CD14-positive monocyte (primary cell): ENCODE results near the gene ELOVL3. TPM values are rescaled to one million over a fixed set of nuclear protein-coding genes. Genes with fewer than 3 reads are reported as not detected.

Source experiments
- DNase-seq, 3 donors: peaks; one replicate each; pipeline ENCODE4 v3.0.0-alpha.2; 2011 to 2022
- H2AFZ ChIP-seq: 2 replicates; pipeline ENCODE4 v1.6.0; 2012; ENCODE audit warnings: mild to moderate bottlenecking, low read depth, low read length, inconsistent platforms; ENCODE audit not compliant: insufficient read depth, poor library complexity, severe bottlenecking
- H3K27ac ChIP-seq, 2 donors: 1 replicate in 1 of 2; 2 replicates in 1 of 2; pipeline ENCODE4 v1.5.1; 2012 to 2013; ENCODE audit warnings: low read length in 2 of 2, control low read depth in 1 of 2, inconsistent platforms in 1 of 2, low read depth in 1 of 2, mild to moderate bottlenecking in 1 of 2
- H3K27me3 ChIP-seq, 2 donors: one replicate each; pipeline versions ENCODE4 v1.6.0 to v1.6.1; 2011 to 2013; ENCODE audit warnings: low read length in 2 of 2; ENCODE audit not compliant: control insufficient read depth in 2 of 2, insufficient read depth in 2 of 2
- H3K36me3 ChIP-seq, 2 donors: replicated peaks in 1 of 2; 1 replicate in 1 of 2; 2 replicates in 1 of 2; pipeline versions ENCODE4 v1.5.1 to v1.6.1; 2012 to 2013; ENCODE audit warnings: low read length in 2 of 2, control low read depth in 1 of 2, inconsistent platforms in 1 of 2, mild to moderate bottlenecking in 1 of 2; ENCODE audit not compliant: insufficient read depth in 2 of 2, control insufficient read depth in 1 of 2
- H3K4me1 ChIP-seq, 2 donors: 1 replicate in 1 of 2; 2 replicates in 1 of 2; pipeline versions ENCODE4 v1.5.1 to v1.6.1; 2012 to 2013; ENCODE audit warnings: low read length in 2 of 2, control low read depth in 1 of 2, inconsistent platforms in 1 of 2, mild to moderate bottlenecking in 1 of 2, moderate library complexity in 1 of 2; ENCODE audit not compliant: insufficient read depth in 2 of 2, control insufficient read depth in 1 of 2
- H3K4me2 ChIP-seq: replicated peaks from 2 replicates; pipeline ENCODE3; 2012; ENCODE audit warnings: low read length, moderate library complexity, mild to moderate bottlenecking; ENCODE audit not compliant: poor library complexity, severe bottlenecking; ENCODE audit errors: extremely low read depth
- H3K4me3 ChIP-seq, 3 experiments: fragments of 200-600 bp in 1 of 3; sonication (generic) in 1 of 3; replicated peaks in 1 of 3; 1 replicate in 2 of 3; 2 replicates in 1 of 3; pipeline ENCODE4 v1.5.1; 2011 to 2013; ENCODE audit warnings: low read length in 3 of 3, mild to moderate bottlenecking in 3 of 3, control low read depth in 2 of 3, low read depth in 2 of 3, inconsistent platforms in 1 of 3, moderate library complexity in 1 of 3
- H3K79me2 ChIP-seq: 2 replicates; pipeline ENCODE4 v1.6.0; 2012; ENCODE audit warnings: mild to moderate bottlenecking, control low read depth, inconsistent platforms, low read length, moderate library complexity; ENCODE audit not compliant: insufficient read depth
- H3K9ac ChIP-seq: 2 replicates; pipeline ENCODE4 v1.6.0; 2017; ENCODE audit warnings: low read length, mild to moderate bottlenecking; ENCODE audit not compliant: insufficient read depth, poor library complexity, severe bottlenecking
- H3K9me3 ChIP-seq, 2 donors: replicated peaks in 1 of 2; 1 replicate in 1 of 2; 2 replicates in 1 of 2; pipeline versions ENCODE4 v1.5.1 to v1.6.1; 2012 to 2013; ENCODE audit warnings: low read length in 2 of 2, control low read depth in 1 of 2; ENCODE audit not compliant: control insufficient read depth in 1 of 2, insufficient read depth in 1 of 2
- H4K20me1 ChIP-seq: 2 replicates; pipeline ENCODE4 v1.6.0; 2012; ENCODE audit warnings: mild to moderate bottlenecking, low read length, control low read depth, moderate library complexity; ENCODE audit not compliant: insufficient read depth
- H3K27ac Mint-ChIP-seq, 7 donors: one replicate each; pipeline ENCODE4 v1.8.0; 2020; ENCODE audit warnings: mild to moderate bottlenecking in 7 of 7, mixed read lengths in 7 of 7, moderate library complexity in 6 of 7, inconsistent platforms in 2 of 7
- H3K27me3 Mint-ChIP-seq, 3 donors: one replicate each; pipeline ENCODE4 v1.8.0; 2021 to 2022; ENCODE audit warnings: low read depth in 3 of 3, mild to moderate bottlenecking in 3 of 3, mixed read lengths in 3 of 3, moderate library complexity in 3 of 3, inconsistent platforms in 1 of 3
- H3K36me3 Mint-ChIP-seq, 2 donors: one replicate each; pipeline ENCODE4 v1.8.0; 2020; ENCODE audit warnings: mixed read lengths in 2 of 2, inconsistent platforms in 1 of 2, mild to moderate bottlenecking in 1 of 2
- H3K4me1 Mint-ChIP-seq: one replicate; pipeline ENCODE4 v1.8.0; 2020; ENCODE audit warnings: mild to moderate bottlenecking, mixed read lengths
- H3K4me3 Mint-ChIP-seq, 2 donors: one replicate each; pipeline ENCODE4 v1.8.0; 2020; ENCODE audit warnings: mild to moderate bottlenecking in 2 of 2, mixed read lengths in 2 of 2, moderate library complexity in 1 of 2
- H3K9me3 Mint-ChIP-seq, 7 donors: one replicate each; pipeline ENCODE4 v1.8.0; 2020 to 2022; ENCODE audit warnings: mixed read lengths in 7 of 7, mild to moderate bottlenecking in 6 of 7, moderate library complexity in 6 of 7, inconsistent platforms in 2 of 7
- WGBS: methylation state at CpG from one replicate; pipeline ENCODE4 v1.1.5; 2013; ENCODE audit warnings: missing lambda C conversion rate; ENCODE audit not compliant: insufficient coverage; 5-methylcytosine and 5-hydroxymethylcytosine counted together
- intact Hi-C, 2 donors: fragments of 100-400 bp; cut with micrococcal nuclease; formaldehyde crosslinking; loops; one replicate each; pipeline versions ENCODE4 v1.15.0 to v1.15.1; 2023
- polyA plus RNA-seq, 3 donors: library from polyadenylated mRNA; depleted of rRNA in 1 of 3; unstranded in 2 of 3; stranded (reverse) in 1 of 3; fragments of 300-500 nt in 2 of 3; fragments of >200 nt in 1 of 3; fragmentation: Illumina TruSeq in 2 of 3; gene quantifications; 1 replicate in 2 of 3; 2 replicates in 1 of 3; pipeline ENCODE4 v1.2.3, GENCODE V29; 2012 to 2021
- TF ChIP-seq, protein P1 (sequence below): fragments of 200-600 bp; IDR thresholded peaks from one replicate; pipeline ENCODE4 v1.8.0; 2022; ENCODE audit warnings: antibody characterized with exemption, mild to moderate bottlenecking

ELOVL3 gene
- polyA plus RNA-seq, 3 donors = 1.5 to 3.2 (median 2.2) TPM

DNA sequence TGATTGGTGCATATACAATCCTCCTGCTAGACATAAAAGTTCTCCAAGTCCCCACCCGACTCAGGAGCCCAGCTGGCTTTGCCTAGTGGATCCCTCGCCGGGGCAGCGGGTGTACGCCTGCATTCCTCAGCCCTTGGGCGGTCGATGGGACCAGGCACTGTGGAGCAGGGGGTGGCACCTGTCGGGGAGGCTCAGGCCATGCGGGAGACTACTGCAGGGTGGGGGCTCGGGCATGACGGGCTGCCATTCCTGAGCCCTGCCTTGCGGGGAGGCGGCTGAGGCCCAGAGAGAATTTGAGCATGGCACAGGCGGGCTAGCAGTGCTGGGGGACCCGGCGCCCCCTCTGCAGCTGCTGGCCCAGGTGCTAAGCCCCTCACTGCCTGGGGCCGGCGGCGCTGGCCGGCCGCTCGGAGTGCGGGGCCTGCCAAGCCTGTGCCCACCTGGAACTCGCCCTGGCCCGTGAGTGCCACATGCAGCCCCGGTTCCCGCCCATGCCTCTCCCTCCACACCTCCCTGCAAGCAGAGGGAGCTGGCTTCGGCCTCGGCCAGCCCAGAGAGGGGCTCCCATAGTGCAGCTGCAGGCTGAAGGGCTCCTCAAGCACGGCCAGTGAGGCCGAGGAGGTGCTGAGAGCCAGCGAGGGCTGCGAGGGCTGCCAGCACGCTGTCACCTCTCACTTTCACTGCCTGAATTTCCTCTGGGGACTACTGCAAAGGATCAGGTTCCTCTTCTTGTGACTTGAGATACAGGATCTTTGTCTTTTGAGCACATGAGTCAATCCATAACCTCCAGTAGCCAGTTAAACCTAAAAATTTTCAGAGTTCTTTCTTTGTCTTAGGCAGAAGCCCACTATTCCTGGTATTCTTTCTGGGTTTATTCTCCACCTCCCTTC lies 25.1 kb upstream of the ELOVL3 start:
- 86% methylated on average over 34 of the region's 34 CpGs for WGBS
- no peak overlapping the region for H3K4me3 Mint-ChIP-seq
- H3K27me3 Mint-ChIP-seq = peaks cover 2 to 5% (median 2%) of the 10 kb centered on the region in 3 donors
- intact Hi-C loops = no loop called here
- no peaks in the 10 kb centered on the region for H3K36me3 Mint-ChIP-seq
- Histone ChIP-seq H3K4me1 (no peaks in the 10 kb centered on the region), H3K79me2 (no peaks in the 10 kb centered on the region), H3K4me2 (no peak overlapping the region), H3K36me3 (no peaks in the 10 kb centered on the region), H3K27me3 (no peaks in the 10 kb centered on the region), H4K20me1 (no peaks in the 10 kb centered on the region), H3K4me3 (no peak overlapping the region), H3K9ac (no peak overlapping the region), H2AFZ (no peak overlapping the region), H3K27ac (no peak overlapping the region), H3K9me3 (peaks cover 0 to 7% of the 10 kb centered on the region in 2 donors)
- peaks cover 0 to 13% (median 6%) of the 10 kb centered on the region in 7 donors for H3K9me3 Mint-ChIP-seq
- TF ChIP-seq, protein P1, sequence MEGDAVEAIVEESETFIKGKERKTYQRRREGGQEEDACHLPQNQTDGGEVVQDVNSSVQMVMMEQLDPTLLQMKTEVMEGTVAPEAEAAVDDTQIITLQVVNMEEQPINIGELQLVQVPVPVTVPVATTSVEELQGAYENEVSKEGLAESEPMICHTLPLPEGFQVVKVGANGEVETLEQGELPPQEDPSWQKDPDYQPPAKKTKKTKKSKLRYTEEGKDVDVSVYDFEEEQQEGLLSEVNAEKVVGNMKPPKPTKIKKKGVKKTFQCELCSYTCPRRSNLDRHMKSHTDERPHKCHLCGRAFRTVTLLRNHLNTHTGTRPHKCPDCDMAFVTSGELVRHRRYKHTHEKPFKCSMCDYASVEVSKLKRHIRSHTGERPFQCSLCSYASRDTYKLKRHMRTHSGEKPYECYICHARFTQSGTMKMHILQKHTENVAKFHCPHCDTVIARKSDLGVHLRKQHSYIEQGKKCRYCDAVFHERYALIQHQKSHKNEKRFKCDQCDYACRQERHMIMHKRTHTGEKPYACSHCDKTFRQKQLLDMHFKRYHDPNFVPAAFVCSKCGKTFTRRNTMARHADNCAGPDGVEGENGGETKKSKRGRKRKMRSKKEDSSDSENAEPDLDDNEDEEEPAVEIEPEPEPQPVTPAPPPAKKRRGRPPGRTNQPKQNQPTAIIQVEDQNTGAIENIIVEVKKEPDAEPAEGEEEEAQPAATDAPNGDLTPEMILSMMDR = no peak
- H3K27ac Mint-ChIP-seq = no peak overlapping the region
- H3K4me1 Mint-ChIP-seq = peaks cover 13% of the 10 kb centered on the region
- DNase-seq = peak in 1 of 3 donors; percentile 23

DNA sequence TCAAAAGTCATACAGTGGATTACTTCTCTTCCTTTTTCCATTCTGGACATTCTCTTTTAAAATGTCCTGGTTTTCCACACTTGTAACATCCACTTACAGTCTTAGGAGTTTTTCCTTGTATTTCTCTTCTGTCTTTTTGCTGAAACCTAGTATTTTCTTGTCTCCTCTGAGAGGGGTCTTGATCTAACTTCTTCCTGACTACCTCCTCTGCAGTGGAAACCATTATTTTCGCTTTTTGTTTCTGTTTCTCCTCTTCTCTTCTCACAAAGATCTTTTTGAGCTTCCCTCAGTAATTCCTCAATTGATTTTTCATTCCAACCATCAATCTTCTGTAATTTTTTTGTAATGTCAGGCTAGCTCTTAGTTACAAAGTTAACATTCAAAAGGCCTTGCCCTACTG lies 23.7 kb upstream of the ELOVL3 start:
- no peak overlapping the region for H3K9ac ChIP-seq
- Mint-ChIP-seq H3K4me3 (peak overlapping the region in 1 of 2 donors; percentile 37), H3K9me3 (peaks cover 0 to 13% (median 6%) of the 10 kb centered on the region in 7 donors), H3K36me3 (no peaks in the 10 kb centered on the region), H3K27ac (peak overlapping the region in 1 of 7 donors; percentile 26), H3K27me3 (peaks cover 0 to 3% (median under 1%) of the 10 kb centered on the region in 3 donors), H3K4me1 (peaks cover 13% of the 10 kb centered on the region)
- no peak for DNase-seq
- H3K27ac ChIP-seq = no peak overlapping the region
- no peak overlapping the region for H3K4me2 ChIP-seq
- no peaks in the 10 kb centered on the region for H3K36me3 ChIP-seq
- H3K9me3 ChIP-seq = peaks cover 0 to 7% of the 10 kb centered on the region in 2 donors
- peak overlapping the region; percentile 7 for H2AFZ ChIP-seq
- H3K27me3 ChIP-seq = no peaks in the 10 kb centered on the region
- H3K4me3 ChIP-seq = no peak overlapping the region
- intact Hi-C loops = no loop called here
- no peaks in the 10 kb centered on the region for H4K20me1 ChIP-seq
- no peaks in the 10 kb centered on the region for H3K4me1 ChIP-seq
- WGBS = no CpG with 5 or more reads among the region's 1 CpG
- TF ChIP-seq, protein P1 = no peak
- no peaks in the 10 kb centered on the region for H3K79me2 ChIP-seq
